K562 (cell line): ENCODE measurements around the gene ANO6. TPM values are rescaled to one million over a fixed set of nuclear protein-coding genes. Genes with fewer than 3 reads are reported as not detected.

Experiments used
- DIDO1 ChIP-seq: fragments of 450-650 bp; IDR thresholded peaks from 2 replicates; pipeline ENCODE4 v1.6.1; 2016; ENCODE audit warnings: low read depth, missing biosample characterization, missing genetic modification characterization
- FIP1L1 ChIP-seq: fragments of 200-400 bp; formaldehyde crosslinking; IDR thresholded peaks from 2 replicates; pipeline ENCODE4 v1.6.1; 2018; ENCODE audit warnings: mild to moderate bottlenecking, low read depth, low read length; ENCODE audit not compliant: poor library complexity, severe bottlenecking
- HOXB6 ChIP-seq: fragments of 250-450 bp; sonication (Bioruptor Pico); IDR thresholded peaks from 2 replicates; pipeline ENCODE4 v1.5.1; 2022; ENCODE audit warnings: mild to moderate bottlenecking, borderline replicate concordance
- ILK ChIP-seq: fragments of 450-650 bp; IDR thresholded peaks from 2 replicates; pipeline ENCODE4 v1.6.1; 2016; ENCODE audit warnings: missing genetic modification characterization, low read depth, mild to moderate bottlenecking, missing compliant biosample characterization, moderate library complexity, borderline replicate concordance
- KDM5B ChIP-seq: fragments of 200-600 bp; sonication (generic); IDR thresholded peaks from 2 replicates; pipeline ENCODE4 v1.6.1; 2012; ENCODE audit warnings: low read depth, mild to moderate bottlenecking, moderate library complexity, low read length, control low read depth, inconsistent platforms; ENCODE audit not compliant: insufficient replicate concordance
- KLF16 ChIP-seq: IDR thresholded peaks from 2 replicates; pipeline ENCODE4 v1.6.1; 2016; ENCODE audit warnings: antibody characterized with exemption
- MYBL2 ChIP-seq, 2 experiments: fragments of 450-650 bp in 1 of 2; sonication (generic) in 1 of 2; formaldehyde crosslinking in 1 of 2; IDR thresholded peaks; 2 replicates each; pipeline versions ENCODE4 v1.6.1 to v1.8.1; 2017 to 2022; ENCODE audit warnings: borderline replicate concordance in 1 of 2, inconsistent platforms in 1 of 2, low read depth in 1 of 2, mild to moderate bottlenecking in 1 of 2, missing genetic modification reagents in 1 of 2, moderate library complexity in 1 of 2
- PHF20 ChIP-seq: fragments of 450-650 bp; IDR thresholded peaks from 2 replicates; pipeline ENCODE4 v1.6.1; 2018; ENCODE audit not compliant: partially characterized antibody
- PURB ChIP-seq: sonication (generic); formaldehyde crosslinking; IDR thresholded peaks from 2 replicates; pipeline ENCODE4 v1.9.0; 2021; ENCODE audit warnings: low read depth, mild to moderate bottlenecking, missing genetic modification reagents
- SMARCA4 ChIP-seq: fragments of 450-650 bp; IDR thresholded peaks from 2 replicates; pipeline ENCODE4 v1.6.1; 2016
- TRIM24 ChIP-seq, 2 experiments: fragments of 450-650 bp; IDR thresholded peaks; 2 replicates each; pipeline ENCODE4 v1.6.1; 2016
- ZFPM2 ChIP-seq: fragments of 250-450 bp; sonication (Bioruptor Pico); IDR thresholded peaks from 2 replicates; pipeline ENCODE4 v1.5.1; 2022; ENCODE audit warnings: mild to moderate bottlenecking
- ZNF224 ChIP-seq: sonication (generic); formaldehyde crosslinking; IDR thresholded peaks from 2 replicates; pipeline ENCODE4 v1.8.0; 2022; ENCODE audit warnings: mild to moderate bottlenecking, missing genetic modification reagents
- ZNF24 ChIP-seq: fragments of 450-650 bp; IDR thresholded peaks from 2 replicates; pipeline ENCODE4 v1.6.1; 2016
- ZNF589 ChIP-seq: fragments of 200-800 bp; sonication (Bioruptor generic); IDR thresholded peaks from 2 replicates; pipeline ENCODE4 v1.6.1; 2016; ENCODE audit warnings: low read depth, missing genetic modification characterization, missing compliant biosample characterization
- polyA plus RNA-seq, 8 experiments: library from polyadenylated mRNA; depleted of rRNA in 4 of 8; stranded (reverse) in 5 of 8; unstranded in 3 of 8; fragments of >200 nt; fragmentation: Nextera tagmentation in 2 of 8; fragmentation: Illumina TruSeq in 1 of 8; extraction: Ambion mirVana in 2 of 8; extraction: Trizol in 1 of 8; gene quantifications; 2 replicates each; pipeline versions ENCODE4 v1.2.1 to v1.2.3, GENCODE V29; 2011 to 2014; ENCODE audit warnings: inconsistent platforms in 1 of 8, missing spikeins in 1 of 8
- total RNA-seq, 7 experiments: library from RNA; depleted of rRNA in 6 of 7; stranded (reverse); fragments of >200 nt in 6 of 7; fragmentation: Illumina TruSeq in 2 of 7; extraction: Trizol in 2 of 7; gene quantifications; 2 replicates each; pipeline versions ENCODE4 v1.2.1 to v1.2.3, GENCODE V29; 2011 to 2021; ENCODE audit warnings: low replicate concordance in 1 of 7
- TF ChIP-seq, protein P1 (sequence below): fragments of 450-650 bp; IDR thresholded peaks from 2 replicates; pipeline ENCODE4 v1.6.1; 2016; ENCODE audit warnings: mild to moderate bottlenecking, moderate library complexity
- TF ChIP-seq, protein P2 (sequence below): fragments of 250-450 bp; sonication (Bioruptor Pico); IDR thresholded peaks from 2 replicates; pipeline ENCODE4 v1.4.0; 2020; ENCODE audit warnings: mild to moderate bottlenecking

The ANO6 gene
- total and polyA plus RNA-seq, 9 of the 15 experiments (the other 6 are each of a cell fraction or from before 2014, with no cell fraction given): 3.5 to 24.7 (median 20.3) TPM

DNA sequence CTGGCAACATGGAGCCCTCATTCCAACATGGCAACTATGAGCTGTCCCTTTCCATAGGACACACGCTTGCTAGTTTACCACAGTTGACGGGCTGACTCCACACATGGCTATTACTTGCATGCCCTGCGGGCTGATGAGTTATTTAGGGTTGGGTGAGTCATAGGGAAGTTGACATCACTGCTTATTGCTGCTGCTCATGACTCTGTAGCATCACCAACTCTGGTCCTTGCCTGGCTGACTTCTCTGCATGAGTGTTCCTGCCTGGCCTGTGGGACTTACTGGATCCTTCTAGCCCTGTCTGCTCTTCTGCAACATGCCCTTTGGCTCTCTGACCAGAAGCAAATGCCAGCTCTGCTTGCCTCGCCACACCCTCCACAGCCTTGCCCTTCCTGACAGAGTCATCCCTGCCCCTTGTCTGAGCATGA lies 199.5 kb downstream of the ANO6 start (continued):
- TF ChIP-seq, protein P1, sequence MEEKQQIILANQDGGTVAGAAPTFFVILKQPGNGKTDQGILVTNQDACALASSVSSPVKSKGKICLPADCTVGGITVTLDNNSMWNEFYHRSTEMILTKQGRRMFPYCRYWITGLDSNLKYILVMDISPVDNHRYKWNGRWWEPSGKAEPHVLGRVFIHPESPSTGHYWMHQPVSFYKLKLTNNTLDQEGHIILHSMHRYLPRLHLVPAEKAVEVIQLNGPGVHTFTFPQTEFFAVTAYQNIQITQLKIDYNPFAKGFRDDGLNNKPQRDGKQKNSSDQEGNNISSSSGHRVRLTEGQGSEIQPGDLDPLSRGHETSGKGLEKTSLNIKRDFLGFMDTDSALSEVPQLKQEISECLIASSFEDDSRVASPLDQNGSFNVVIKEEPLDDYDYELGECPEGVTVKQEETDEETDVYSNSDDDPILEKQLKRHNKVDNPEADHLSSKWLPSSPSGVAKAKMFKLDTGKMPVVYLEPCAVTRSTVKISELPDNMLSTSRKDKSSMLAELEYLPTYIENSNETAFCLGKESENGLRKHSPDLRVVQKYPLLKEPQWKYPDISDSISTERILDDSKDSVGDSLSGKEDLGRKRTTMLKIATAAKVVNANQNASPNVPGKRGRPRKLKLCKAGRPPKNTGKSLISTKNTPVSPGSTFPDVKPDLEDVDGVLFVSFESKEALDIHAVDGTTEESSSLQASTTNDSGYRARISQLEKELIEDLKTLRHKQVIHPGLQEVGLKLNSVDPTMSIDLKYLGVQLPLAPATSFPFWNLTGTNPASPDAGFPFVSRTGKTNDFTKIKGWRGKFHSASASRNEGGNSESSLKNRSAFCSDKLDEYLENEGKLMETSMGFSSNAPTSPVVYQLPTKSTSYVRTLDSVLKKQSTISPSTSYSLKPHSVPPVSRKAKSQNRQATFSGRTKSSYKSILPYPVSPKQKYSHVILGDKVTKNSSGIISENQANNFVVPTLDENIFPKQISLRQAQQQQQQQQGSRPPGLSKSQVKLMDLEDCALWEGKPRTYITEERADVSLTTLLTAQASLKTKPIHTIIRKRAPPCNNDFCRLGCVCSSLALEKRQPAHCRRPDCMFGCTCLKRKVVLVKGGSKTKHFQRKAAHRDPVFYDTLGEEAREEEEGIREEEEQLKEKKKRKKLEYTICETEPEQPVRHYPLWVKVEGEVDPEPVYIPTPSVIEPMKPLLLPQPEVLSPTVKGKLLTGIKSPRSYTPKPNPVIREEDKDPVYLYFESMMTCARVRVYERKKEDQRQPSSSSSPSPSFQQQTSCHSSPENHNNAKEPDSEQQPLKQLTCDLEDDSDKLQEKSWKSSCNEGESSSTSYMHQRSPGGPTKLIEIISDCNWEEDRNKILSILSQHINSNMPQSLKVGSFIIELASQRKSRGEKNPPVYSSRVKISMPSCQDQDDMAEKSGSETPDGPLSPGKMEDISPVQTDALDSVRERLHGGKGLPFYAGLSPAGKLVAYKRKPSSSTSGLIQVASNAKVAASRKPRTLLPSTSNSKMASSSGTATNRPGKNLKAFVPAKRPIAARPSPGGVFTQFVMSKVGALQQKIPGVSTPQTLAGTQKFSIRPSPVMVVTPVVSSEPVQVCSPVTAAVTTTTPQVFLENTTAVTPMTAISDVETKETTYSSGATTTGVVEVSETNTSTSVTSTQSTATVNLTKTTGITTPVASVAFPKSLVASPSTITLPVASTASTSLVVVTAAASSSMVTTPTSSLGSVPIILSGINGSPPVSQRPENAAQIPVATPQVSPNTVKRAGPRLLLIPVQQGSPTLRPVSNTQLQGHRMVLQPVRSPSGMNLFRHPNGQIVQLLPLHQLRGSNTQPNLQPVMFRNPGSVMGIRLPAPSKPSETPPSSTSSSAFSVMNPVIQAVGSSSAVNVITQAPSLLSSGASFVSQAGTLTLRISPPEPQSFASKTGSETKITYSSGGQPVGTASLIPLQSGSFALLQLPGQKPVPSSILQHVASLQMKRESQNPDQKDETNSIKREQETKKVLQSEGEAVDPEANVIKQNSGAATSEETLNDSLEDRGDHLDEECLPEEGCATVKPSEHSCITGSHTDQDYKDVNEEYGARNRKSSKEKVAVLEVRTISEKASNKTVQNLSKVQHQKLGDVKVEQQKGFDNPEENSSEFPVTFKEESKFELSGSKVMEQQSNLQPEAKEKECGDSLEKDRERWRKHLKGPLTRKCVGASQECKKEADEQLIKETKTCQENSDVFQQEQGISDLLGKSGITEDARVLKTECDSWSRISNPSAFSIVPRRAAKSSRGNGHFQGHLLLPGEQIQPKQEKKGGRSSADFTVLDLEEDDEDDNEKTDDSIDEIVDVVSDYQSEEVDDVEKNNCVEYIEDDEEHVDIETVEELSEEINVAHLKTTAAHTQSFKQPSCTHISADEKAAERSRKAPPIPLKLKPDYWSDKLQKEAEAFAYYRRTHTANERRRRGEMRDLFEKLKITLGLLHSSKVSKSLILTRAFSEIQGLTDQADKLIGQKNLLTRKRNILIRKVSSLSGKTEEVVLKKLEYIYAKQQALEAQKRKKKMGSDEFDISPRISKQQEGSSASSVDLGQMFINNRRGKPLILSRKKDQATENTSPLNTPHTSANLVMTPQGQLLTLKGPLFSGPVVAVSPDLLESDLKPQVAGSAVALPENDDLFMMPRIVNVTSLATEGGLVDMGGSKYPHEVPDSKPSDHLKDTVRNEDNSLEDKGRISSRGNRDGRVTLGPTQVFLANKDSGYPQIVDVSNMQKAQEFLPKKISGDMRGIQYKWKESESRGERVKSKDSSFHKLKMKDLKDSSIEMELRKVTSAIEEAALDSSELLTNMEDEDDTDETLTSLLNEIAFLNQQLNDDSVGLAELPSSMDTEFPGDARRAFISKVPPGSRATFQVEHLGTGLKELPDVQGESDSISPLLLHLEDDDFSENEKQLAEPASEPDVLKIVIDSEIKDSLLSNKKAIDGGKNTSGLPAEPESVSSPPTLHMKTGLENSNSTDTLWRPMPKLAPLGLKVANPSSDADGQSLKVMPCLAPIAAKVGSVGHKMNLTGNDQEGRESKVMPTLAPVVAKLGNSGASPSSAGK: no peak
- TF ChIP-seq FIP1L1: no peak
- TF ChIP-seq TRIM24 (IDR thresholded peaks at IDR 0.05): peak in 1 of 2 experiments; percentile 13; a peak in 1 of 4 replicates
- no peak for TF ChIP-seq PURB (CRISPR knock-in tag)
- TF ChIP-seq ZFPM2 (CRISPR knock-in tag): no peak
- TF ChIP-seq HOXB6 (CRISPR knock-in tag): no peak
- no peak for TF ChIP-seq DIDO1 (tag)
- TF ChIP-seq ILK (tag): no peak
- no peak for TF ChIP-seq MYBL2 (IDR thresholded peaks at IDR 0.05; ENCODE audit: low read depth)
- no peak for TF ChIP-seq MYBL2 (CRISPR knock-in tag; IDR thresholded peaks at IDR 0.05; ENCODE audit: borderline replicate concordance)
- TF ChIP-seq KDM5B: no peak
- TF ChIP-seq ZNF224 (CRISPR knock-in tag): no peak
- TF ChIP-seq KLF16: no peak
- TF ChIP-seq, protein P2, sequence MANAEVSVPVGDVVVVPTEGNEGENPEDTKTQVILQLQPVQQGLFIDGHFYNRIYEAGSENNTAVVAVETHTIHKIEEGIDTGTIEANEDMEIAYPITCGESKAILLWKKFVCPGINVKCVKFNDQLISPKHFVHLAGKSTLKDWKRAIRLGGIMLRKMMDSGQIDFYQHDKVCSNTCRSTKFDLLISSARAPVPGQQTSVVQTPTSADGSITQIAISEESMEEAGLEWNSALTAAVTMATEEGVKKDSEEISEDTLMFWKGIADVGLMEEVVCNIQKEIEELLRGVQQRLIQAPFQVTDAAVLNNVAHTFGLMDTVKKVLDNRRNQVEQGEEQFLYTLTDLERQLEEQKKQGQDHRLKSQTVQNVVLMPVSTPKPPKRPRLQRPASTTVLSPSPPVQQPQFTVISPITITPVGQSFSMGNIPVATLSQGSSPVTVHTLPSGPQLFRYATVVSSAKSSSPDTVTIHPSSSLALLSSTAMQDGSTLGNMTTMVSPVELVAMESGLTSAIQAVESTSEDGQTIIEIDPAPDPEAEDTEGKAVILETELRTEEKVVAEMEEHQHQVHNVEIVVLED (CRISPR knock-in tag): no peak
- TF ChIP-seq PHF20: no peak
- peak; percentile 42; the same call in 1 of the 2 replicates for TF ChIP-seq SMARCA4
- TF ChIP-seq ZNF24: no peak
- no peak for TF ChIP-seq ZNF589 (CRISPR knock-in tag)
